GM23338 (cell line): ENCODE measurements around the gene TEX29. TPM values are rescaled to one million over a fixed set of nuclear protein-coding genes. Genes with fewer than 3 reads are reported as not detected.

Experiments used
- ATAC-seq: fragments of 200-7000 bp; cut with Tn5 transposase; 3 replicates; pipeline ENCODE4 v1.9.1; 2020
- DNase-seq: peaks from one replicate; pipeline ENCODE4 v3.0.0-alpha.2; 2015; ENCODE audit warnings: low spot score
- H2AFZ ChIP-seq: fragments of 200-600 bp; sonication (generic); 2 replicates; pipeline ENCODE4 v1.8.0; 2016; ENCODE audit warnings: antibody characterized with exemption, mild to moderate bottlenecking, moderate library complexity
- H3F3A ChIP-seq: fragments of 200-600 bp; sonication (generic); replicated peaks from 2 replicates; pipeline ENCODE4 v1.8.0; 2017; ENCODE audit warnings: antibody characterized with exemption, mixed run types, low read depth
- H3K27ac ChIP-seq: fragments of 200-600 bp; sonication (generic); 2 replicates; pipeline ENCODE4 v1.6.1; 2016; ENCODE audit warnings: low read depth
- H3K27me3 ChIP-seq: fragments of 200-600 bp; sonication (generic); 2 replicates; pipeline ENCODE4 v1.8.0; 2016; ENCODE audit warnings: mild to moderate bottlenecking, mixed run types, moderate library complexity; ENCODE audit not compliant: insufficient read depth
- H3K36me3 ChIP-seq: fragments of 200-600 bp; sonication (generic); 2 replicates; pipeline ENCODE4 v1.8.0; 2016; ENCODE audit warnings: mild to moderate bottlenecking; ENCODE audit not compliant: insufficient read depth
- H3K4me1 ChIP-seq: fragments of 200-600 bp; sonication (generic); 2 replicates; pipeline ENCODE4 v1.8.0; 2016; ENCODE audit warnings: mild to moderate bottlenecking, moderate library complexity; ENCODE audit not compliant: insufficient read depth
- H3K4me2 ChIP-seq: fragments of 200-600 bp; sonication (generic); 2 replicates; pipeline ENCODE4 v1.7.1; 2017; ENCODE audit warnings: mixed run types
- H3K4me3 ChIP-seq: fragments of 200-600 bp; sonication (generic); 2 replicates; pipeline ENCODE4 v1.6.1; 2016; ENCODE audit warnings: mixed run types
- H3K79me2 ChIP-seq: fragments of 200-600 bp; sonication (generic); replicated peaks from 2 replicates; pipeline ENCODE4 v1.8.0; 2017; ENCODE audit warnings: mild to moderate bottlenecking; ENCODE audit not compliant: insufficient read depth
- H3K9me2 ChIP-seq: fragments of 200-600 bp; sonication (generic); 2 replicates; pipeline ENCODE4 v1.8.0; 2017; ENCODE audit not compliant: insufficient read depth
- H4K20me1 ChIP-seq: fragments of 200-600 bp; sonication (generic); replicated peaks from 2 replicates; pipeline ENCODE4 v1.8.0; 2017; ENCODE audit warnings: mild to moderate bottlenecking; ENCODE audit not compliant: insufficient read depth
- H3K27ac Mint-ChIP-seq: 2 replicates; pipeline ENCODE4 v1.8.0; 2020; ENCODE audit warnings: inconsistent platforms, mild to moderate bottlenecking, moderate library complexity, mixed read lengths
- H3K27me3 Mint-ChIP-seq: 3 replicates; pipeline ENCODE4 v1.8.0; 2022; ENCODE audit warnings: low read depth, mild to moderate bottlenecking, moderate library complexity, mixed read lengths, inconsistent platforms; ENCODE audit not compliant: insufficient read depth, poor library complexity
- H3K36me3 Mint-ChIP-seq: 3 replicates; pipeline ENCODE4 v1.8.0; 2021; ENCODE audit warnings: low read depth, mild to moderate bottlenecking, inconsistent platforms, moderate library complexity, mixed read lengths
- H3K4me1 Mint-ChIP-seq: 3 replicates; pipeline ENCODE4 v1.8.0; 2020; ENCODE audit warnings: mild to moderate bottlenecking, inconsistent platforms, mixed read lengths
- H3K4me3 Mint-ChIP-seq: 3 replicates; pipeline ENCODE4 v1.8.0; 2021; ENCODE audit warnings: moderate library complexity, mild to moderate bottlenecking, inconsistent platforms, mixed read lengths
- H3K9me3 Mint-ChIP-seq: 3 replicates; pipeline ENCODE4 v1.8.0; 2020; ENCODE audit warnings: moderate library complexity, mild to moderate bottlenecking, inconsistent platforms, mixed read lengths
- CREB1 ChIP-seq: fragments of 250-450 bp; sonication (Bioruptor Pico); IDR thresholded peaks from 2 replicates; pipeline ENCODE4 v1.5.0; 2020; ENCODE audit warnings: low read depth, mild to moderate bottlenecking, moderate library complexity
- CTCF ChIP-seq, 2 experiments: fragments of 200-600 bp in 1 of 2; sonication (generic) in 1 of 2; conservative IDR thresholded peaks; 2 replicates each; pipeline versions ENCODE4 v1.5.1 to v1.6.1; 2016 to 2017; ENCODE audit warnings: antibody characterized with exemption in 2 of 2, low read depth in 2 of 2, mild to moderate bottlenecking in 2 of 2, moderate library complexity in 1 of 2
- EZH2 ChIP-seq: fragments of 200-600 bp; sonication (generic); IDR thresholded peaks from one replicate; pipeline ENCODE4 v1.8.0; 2017; ENCODE audit warnings: antibody characterized with exemption, mild to moderate bottlenecking, low read depth; ENCODE audit not compliant: unreplicated experiment
- NANOG ChIP-seq: IDR thresholded peaks from 2 replicates; pipeline ENCODE4 v1.6.1; 2016; ENCODE audit warnings: antibody characterized with exemption, borderline replicate concordance
- REST ChIP-seq: IDR thresholded peaks from one replicate; pipeline ENCODE4 v1.6.1; 2018; ENCODE audit warnings: antibody characterized with exemption; ENCODE audit not compliant: unreplicated experiment
- ZNF114 ChIP-seq: fragments of 250-450 bp; sonication (Bioruptor Pico); IDR thresholded peaks from 2 replicates; pipeline ENCODE4 v1.5.0; 2020; ENCODE audit warnings: mild to moderate bottlenecking, moderate library complexity
- polyA plus RNA-seq: library from polyadenylated mRNA; unstranded; fragments of >200 nt; fragmentation: Nextera tagmentation; extraction: Ambion mirVana; gene quantifications from 2 replicates; pipeline ENCODE4 v1.2.1, GENCODE V29; 2016
- total RNA-seq: library from RNA; depleted of rRNA; stranded (reverse); fragments of >200 nt; shearing (Covaris generic); gene quantifications from 2 replicates; pipeline ENCODE4 v1.2.3, GENCODE V29; 2014

Gene TEX29
- total and polyA plus RNA-seq, 2 experiments from 2014 or later = 0.31 TPM; not detected in 1

GRCh38 chr13:111368091-111368490 is 47.6 kb downstream of the TEX29 start:
- TF ChIP-seq REST (no peak), NANOG (no peak), EZH2 (no peak), CREB1 (no peak), ZNF114 (no peak), CTCF (conservative IDR thresholded peaks at IDR 0.05; ENCODE audit: low read depth in 2 of 2) (no peak)
- H3K36me3 ChIP-seq = no peaks in the 10 kb centered on the region
- no peaks in the 10 kb centered on the region for H3K27me3 ChIP-seq
- H3K4me1 Mint-ChIP-seq = peaks cover 5% of the 10 kb centered on the region; the same call in 2 of the 3 replicates
- no peak overlapping the region for H2AFZ ChIP-seq
- no peak for ATAC-seq
- no peak overlapping the region for H3K27ac ChIP-seq
- no peak overlapping the region for H3K27ac Mint-ChIP-seq
- peaks cover 4% of the 10 kb centered on the region; the same call in 1 of the 3 replicates for H3K9me3 Mint-ChIP-seq
- H3K4me2 ChIP-seq = no peak overlapping the region
- no peaks in the 10 kb centered on the region for H3F3A ChIP-seq
- peaks cover 10% of the 10 kb centered on the region for H3K27me3 Mint-ChIP-seq
- no peaks in the 10 kb centered on the region for H4K20me1 ChIP-seq
- H3K36me3 Mint-ChIP-seq = no peaks in the 10 kb centered on the region; the same call in 2 of the 3 replicates
- H3K4me3 Mint-ChIP-seq = no peak overlapping the region
- no peaks in the 10 kb centered on the region for H3K9me2 ChIP-seq
- DNase-seq = no peak
- H3K4me1 ChIP-seq = no peaks in the 10 kb centered on the region
- H3K79me2 ChIP-seq = no peaks in the 10 kb centered on the region
- no peak overlapping the region for H3K4me3 ChIP-seq

GRCh38 chr13:111370147-111370546 is 49.7 kb downstream of the TEX29 start:
- H3F3A ChIP-seq = no peaks in the 10 kb centered on the region
- H3K4me2 ChIP-seq = no peak overlapping the region
- DNase-seq (no peak), ATAC-seq (no peak)
- no peaks in the 10 kb centered on the region for H3K27me3 ChIP-seq
- H3K27ac ChIP-seq = no peak overlapping the region
- no peaks in the 10 kb centered on the region for H3K36me3 ChIP-seq
- Mint-ChIP-seq H3K4me1 (peaks cover 7% of the 10 kb centered on the region; the same call in 2 of the 3 replicates), H3K36me3 (no peaks in the 10 kb centered on the region; the same call in 2 of the 3 replicates), H3K4me3 (no peak overlapping the region), H3K27ac (no peak overlapping the region), H3K9me3 (peaks cover 4% of the 10 kb centered on the region; the same call in 1 of the 3 replicates), H3K27me3 (peaks cover 11% of the 10 kb centered on the region)
- no peaks in the 10 kb centered on the region for H4K20me1 ChIP-seq
- H3K4me1 ChIP-seq = no peaks in the 10 kb centered on the region
- TF ChIP-seq NANOG (no peak), EZH2 (no peak)
- no peak overlapping the region for H2AFZ ChIP-seq
- no peaks in the 10 kb centered on the region for H3K9me2 ChIP-seq
- no peaks in the 10 kb centered on the region for H3K79me2 ChIP-seq
- H3K4me3 ChIP-seq = no peak overlapping the region
